ENCODE data around the gene ARAP2.

ARAP2 gene

DNA sequence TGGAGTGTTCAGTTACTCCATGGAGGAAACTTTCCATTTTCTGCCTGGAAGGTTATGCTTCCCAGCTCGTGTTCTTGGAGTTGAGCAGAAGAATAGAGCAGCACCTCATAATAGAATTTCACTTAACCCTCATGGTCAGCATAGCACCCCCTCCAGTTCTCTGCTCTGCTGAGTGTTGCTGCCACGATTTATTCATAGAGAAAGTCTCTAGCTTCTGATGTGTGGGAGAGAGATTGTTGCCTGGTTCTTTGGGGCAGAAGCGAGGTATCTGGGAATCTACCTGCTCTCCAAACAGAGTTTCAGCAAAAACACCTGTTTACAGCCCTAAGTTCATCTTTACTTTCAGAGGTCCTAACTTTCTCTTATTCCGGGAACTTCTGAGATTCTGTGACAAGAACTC lies 33.2 kb upstream of the ARAP2 start:
- no peak overlapping the region for H3K4me3 ChIP-seq (ENCODE audit: low read length)
- no peak overlapping the region for H2AFZ ChIP-seq (ENCODE audit: low read depth, low read length)
- no peaks in the 10 kb centered on the region for H3K79me2 ChIP-seq (ENCODE audit: low read length)
- H3K27ac ChIP-seq (ENCODE audit: low read length) = no peak overlapping the region
- H3K4me1 ChIP-seq (ENCODE audit: low read length) = peaks cover 6% of the 10 kb centered on the region; the same call in 1 of the 2 replicates
- H3K36me3 ChIP-seq (replicated peaks; ENCODE audit: low read depth, low read length) = no peaks in the 10 kb centered on the region
- no peak overlapping the region for H3K9ac ChIP-seq (ENCODE audit: low read length)
- no peaks in the 10 kb centered on the region for H4K20me1 ChIP-seq (ENCODE audit: insufficient read depth, low read length)
- no peak overlapping the region for H3K4me2 ChIP-seq (ENCODE audit: low read length)
- no peaks in the 10 kb centered on the region for H3K27me3 ChIP-seq (ENCODE audit: low read depth, low read length)
- H3K9me3 ChIP-seq (ENCODE audit: insufficient read depth, low read length) = no peaks in the 10 kb centered on the region
- TF ChIP-seq, protein P1, sequence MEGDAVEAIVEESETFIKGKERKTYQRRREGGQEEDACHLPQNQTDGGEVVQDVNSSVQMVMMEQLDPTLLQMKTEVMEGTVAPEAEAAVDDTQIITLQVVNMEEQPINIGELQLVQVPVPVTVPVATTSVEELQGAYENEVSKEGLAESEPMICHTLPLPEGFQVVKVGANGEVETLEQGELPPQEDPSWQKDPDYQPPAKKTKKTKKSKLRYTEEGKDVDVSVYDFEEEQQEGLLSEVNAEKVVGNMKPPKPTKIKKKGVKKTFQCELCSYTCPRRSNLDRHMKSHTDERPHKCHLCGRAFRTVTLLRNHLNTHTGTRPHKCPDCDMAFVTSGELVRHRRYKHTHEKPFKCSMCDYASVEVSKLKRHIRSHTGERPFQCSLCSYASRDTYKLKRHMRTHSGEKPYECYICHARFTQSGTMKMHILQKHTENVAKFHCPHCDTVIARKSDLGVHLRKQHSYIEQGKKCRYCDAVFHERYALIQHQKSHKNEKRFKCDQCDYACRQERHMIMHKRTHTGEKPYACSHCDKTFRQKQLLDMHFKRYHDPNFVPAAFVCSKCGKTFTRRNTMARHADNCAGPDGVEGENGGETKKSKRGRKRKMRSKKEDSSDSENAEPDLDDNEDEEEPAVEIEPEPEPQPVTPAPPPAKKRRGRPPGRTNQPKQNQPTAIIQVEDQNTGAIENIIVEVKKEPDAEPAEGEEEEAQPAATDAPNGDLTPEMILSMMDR (IDR thresholded peaks at IDR 0.05; ENCODE audit: low read depth, low read length) = no peak
- no peak for TF ChIP-seq EZH2phosphoT487 (IDR thresholded peaks at IDR 0.05; ENCODE audit: low read depth)

DNA sequence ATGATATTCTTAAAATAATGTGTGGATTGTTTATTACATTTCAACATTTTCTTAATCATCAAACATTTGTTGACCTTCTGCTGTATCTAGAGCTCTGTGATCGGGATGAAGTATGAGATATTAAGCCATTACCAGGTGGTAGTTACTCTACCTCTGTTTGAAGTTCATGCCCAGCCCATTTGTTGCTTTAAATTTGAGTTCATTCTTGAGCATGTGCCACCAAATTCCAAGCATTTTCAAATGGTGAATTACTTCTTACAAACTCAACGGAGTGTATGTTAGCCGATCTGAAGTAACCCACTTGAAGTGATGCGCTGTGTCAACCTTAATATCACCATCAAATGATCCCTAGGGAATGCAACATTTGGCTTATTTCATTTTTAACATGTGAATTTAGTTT lies 29.8 kb upstream of the ARAP2 start:
- Histone ChIP-seq H3K36me3 (replicated peaks; ENCODE audit: low read depth, low read length) (no peaks in the 10 kb centered on the region), H3K79me2 (ENCODE audit: low read length) (no peaks in the 10 kb centered on the region), H3K4me2 (ENCODE audit: low read length) (no peak overlapping the region), H3K9me3 (ENCODE audit: insufficient read depth, low read length) (no peaks in the 10 kb centered on the region), H4K20me1 (ENCODE audit: insufficient read depth, low read length) (no peaks in the 10 kb centered on the region), H2AFZ (ENCODE audit: low read depth, low read length) (no peak overlapping the region), H3K4me1 (ENCODE audit: low read length) (peaks cover 8% of the 10 kb centered on the region), H3K27ac (ENCODE audit: low read length) (no peak overlapping the region), H3K4me3 (ENCODE audit: low read length) (no peak overlapping the region), H3K27me3 (ENCODE audit: low read depth, low read length) (no peaks in the 10 kb centered on the region), H3K9ac (ENCODE audit: low read length) (no peak overlapping the region)
- TF ChIP-seq, protein P1 (IDR thresholded peaks at IDR 0.05; ENCODE audit: low read depth, low read length) = no peak
- TF ChIP-seq EZH2phosphoT487 (IDR thresholded peaks at IDR 0.05; ENCODE audit: low read depth) = no peak

DNA sequence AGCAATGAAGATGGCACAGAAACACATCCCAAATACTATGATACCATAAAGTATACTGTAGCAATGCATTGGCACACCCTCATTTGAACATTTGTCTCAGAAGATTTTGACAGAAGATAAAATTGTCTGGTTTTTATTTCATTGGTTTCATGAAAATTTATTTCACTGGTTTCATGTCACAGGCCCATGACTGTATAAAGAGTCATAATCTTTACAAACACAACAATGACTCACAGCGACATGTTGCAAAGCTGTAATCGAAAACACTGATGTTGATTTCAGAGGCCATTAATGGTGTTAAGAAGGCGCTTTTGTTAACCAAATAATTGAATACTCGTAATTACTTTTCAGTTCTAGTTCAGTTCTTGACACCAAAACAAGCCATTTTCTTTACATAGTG lies 29.0 kb upstream of the ARAP2 start:
- no peaks in the 10 kb centered on the region for H3K36me3 ChIP-seq (replicated peaks; ENCODE audit: low read depth, low read length)
- H3K4me2 ChIP-seq (ENCODE audit: low read length) = no peak overlapping the region
- H3K27ac ChIP-seq (ENCODE audit: low read length) = no peak overlapping the region
- no peaks in the 10 kb centered on the region for H3K27me3 ChIP-seq (ENCODE audit: low read depth, low read length)
- H4K20me1 ChIP-seq (ENCODE audit: insufficient read depth, low read length) = no peaks in the 10 kb centered on the region
- no peak overlapping the region for H2AFZ ChIP-seq (ENCODE audit: low read depth, low read length)
- H3K79me2 ChIP-seq (ENCODE audit: low read length) = no peaks in the 10 kb centered on the region
- TF ChIP-seq, protein P1 (IDR thresholded peaks at IDR 0.05; ENCODE audit: low read depth, low read length) = no peak
- TF ChIP-seq EZH2phosphoT487 (IDR thresholded peaks at IDR 0.05; ENCODE audit: low read depth) = no peak
- H3K9me3 ChIP-seq (ENCODE audit: insufficient read depth, low read length) = no peaks in the 10 kb centered on the region
- H3K4me1 ChIP-seq (ENCODE audit: low read length) = peaks cover 11% of the 10 kb centered on the region
- no peak overlapping the region for H3K9ac ChIP-seq (ENCODE audit: low read length)
- H3K4me3 ChIP-seq (ENCODE audit: low read length) = no peak overlapping the region

DNA sequence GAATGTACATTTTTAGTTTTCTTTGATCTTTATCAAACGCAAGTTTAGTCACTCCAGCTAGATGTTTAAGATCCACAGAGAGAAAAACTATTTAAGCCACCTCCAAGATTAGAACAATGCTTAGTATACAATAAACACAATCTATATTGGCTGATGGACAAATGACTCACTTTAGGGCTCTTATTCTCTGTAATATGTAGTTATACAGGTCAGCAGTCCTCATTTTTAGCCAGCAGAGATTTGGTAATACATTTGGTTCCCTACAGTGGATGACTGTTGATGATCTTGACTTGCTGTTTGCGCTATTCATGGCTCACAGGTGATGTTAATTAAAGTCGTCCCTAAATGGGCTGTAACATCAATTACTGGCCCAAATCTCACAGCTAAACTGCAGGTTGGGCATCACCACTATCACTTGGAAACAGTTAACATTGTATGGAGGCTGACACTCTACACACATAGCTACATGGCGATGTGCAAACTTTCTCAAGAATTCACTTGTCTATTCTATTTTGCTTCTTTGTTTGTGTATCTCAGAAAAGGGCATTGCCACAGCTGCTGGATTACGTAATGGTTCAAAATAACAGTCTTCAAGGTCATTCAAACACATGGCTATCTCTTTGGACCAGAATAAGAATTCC lies 25.3 kb upstream of the ARAP2 start:
- Histone ChIP-seq H3K4me2 (ENCODE audit: low read length) (no peak overlapping the region), H3K4me3 (ENCODE audit: low read length) (no peak overlapping the region)

More for the DNA sequence above, 25.3 kb upstream of the ARAP2 start:
- Histone ChIP-seq H3K4me1 (ENCODE audit: low read length) (peaks cover 11% of the 10 kb centered on the region), H4K20me1 (ENCODE audit: insufficient read depth, low read length) (no peaks in the 10 kb centered on the region), H3K27ac (ENCODE audit: low read length) (no peak overlapping the region), H3K9ac (ENCODE audit: low read length) (no peak overlapping the region), H3K36me3 (replicated peaks; ENCODE audit: low read depth, low read length) (no peaks in the 10 kb centered on the region), H3K79me2 (ENCODE audit: low read length) (no peaks in the 10 kb centered on the region), H3K27me3 (ENCODE audit: low read depth, low read length) (no peaks in the 10 kb centered on the region), H3K9me3 (ENCODE audit: insufficient read depth, low read length) (no peaks in the 10 kb centered on the region), H2AFZ (ENCODE audit: low read depth, low read length) (no peak overlapping the region)
- TF ChIP-seq, protein P1 (IDR thresholded peaks at IDR 0.05; ENCODE audit: low read depth, low read length) = no peak
- no peak for TF ChIP-seq EZH2phosphoT487 (IDR thresholded peaks at IDR 0.05; ENCODE audit: low read depth)
